Measurements from ENCODE around the gene GLT6D1. TPM values are rescaled to one million over a fixed set of nuclear protein-coding genes. Genes with fewer than 3 reads are reported as not detected.

Gene GLT6D1
- total and polyA plus RNA-seq, 2 of the 8 experiments (the other 6 are each of a cell fraction or from before 2014, with no cell fraction given) = 1.3 to 2.1 TPM

GRCh38 chr9:135681161-135681560 is 41.8 kb upstream of the GLT6D1 start (continued):
- no peak for TF ChIP-seq CHD7 (IDR thresholded peaks at IDR 0.05; ENCODE audit: insufficient replicate concordance, low read length)
- no peak for TF ChIP-seq CTCF (IDR thresholded peaks at IDR 0.05; ENCODE audit: control extremely low read depth in 1 of 3, insufficient read depth in 1 of 3, low read depth in 1 of 3, low read length in 3 of 3)
- no peak for TF ChIP-seq TAF1 (IDR thresholded peaks at IDR 0.05; ENCODE audit: low read depth, low read length)
- no peak for TF ChIP-seq NANOG (IDR thresholded peaks at IDR 0.05; ENCODE audit: insufficient read depth, low read depth, low read length, poor library complexity, severe bottlenecking)
- TF ChIP-seq CHD2 (IDR thresholded peaks at IDR 0.05; ENCODE audit: low read length) = no peak
- no peak for TF ChIP-seq SUZ12 (IDR thresholded peaks at IDR 0.05; ENCODE audit: low read length)
- no peak for TF ChIP-seq POU5F1 (IDR thresholded peaks at IDR 0.05; ENCODE audit: low read depth, low read length)
- TF ChIP-seq POLR2AphosphoS5 (IDR thresholded peaks at IDR 0.05; ENCODE audit: low read depth, low read length) = no peak
- no peak for TF ChIP-seq SIN3A (conservative IDR thresholded peaks at IDR 0.05 in 1 of 2, IDR thresholded peaks at IDR 0.05 in 1 of 2; ENCODE audit: low read depth in 1 of 2, low read length in 2 of 2)

Data from H1 (cell line).